Naive thymus-derived CD8-positive, alpha-beta T cell (primary cell): ENCODE data around the gene DESI1. TPM values are rescaled to one million over a fixed set of nuclear protein-coding genes. Genes with fewer than 3 reads are reported as not detected.
"Not testable (repeated sequence)": the region's sequence is repeated elsewhere in the genome, so short reads cannot be mapped to it uniquely, and the experiment has no call there.

Experiments used
- ATAC-seq, 2 donors: fragments of 150-1000 bp; cut with Tn5 transposase in 1 of 2; sonication (Bioruptor Pico), chemical (Tn5 transposase) in 1 of 2; 1 replicate in 1 of 2; 2 replicates in 1 of 2; pipeline ENCODE4 v1.10.0; 2021; ENCODE audit warnings: mild to moderate bottlenecking in 2 of 2, moderate library complexity in 2 of 2
- POLR2A ChIA-PET: fragments of 350-600 bp; sonication (Branson Sonifier 250); formaldehyde crosslinking; loops from one replicate; lab custom pipeline; 2021; ENCODE audit warnings: antibody characterized with exemption; lab: Charles Lee
- DNase-seq, 10 donors: peaks; one replicate each; pipeline versions ENCODE4 v3.0.0 to v3.0.0-alpha.2; 2020 to 2022
- H3K27ac Mint-ChIP-seq, 10 donors: one replicate each; pipeline ENCODE4 v1.8.0; 2020 to 2022; ENCODE audit warnings: mild to moderate bottlenecking in 10 of 10, mixed read lengths in 10 of 10, moderate library complexity in 4 of 10, inconsistent platforms in 1 of 10
- H3K27me3 Mint-ChIP-seq, 5 donors: one replicate each; pipeline ENCODE4 v1.8.0; 2021 to 2022; ENCODE audit warnings: mixed read lengths in 5 of 5
- H3K36me3 Mint-ChIP-seq, 3 donors: one replicate each; pipeline ENCODE4 v1.8.0; 2020 to 2022; ENCODE audit warnings: mixed read lengths in 3 of 3, mild to moderate bottlenecking in 2 of 3, inconsistent platforms in 1 of 3
- H3K4me1 Mint-ChIP-seq, 4 donors: one replicate each; pipeline ENCODE4 v1.8.0; 2021 to 2022; ENCODE audit warnings: mixed read lengths in 4 of 4
- H3K4me3 Mint-ChIP-seq, 10 donors: one replicate each; pipeline ENCODE4 v1.8.0; 2020 to 2022; ENCODE audit warnings: mild to moderate bottlenecking in 10 of 10, mixed read lengths in 10 of 10, moderate library complexity in 6 of 10, inconsistent platforms in 1 of 10
- H3K9me3 Mint-ChIP-seq, 9 donors: one replicate each; pipeline ENCODE4 v1.8.0; 2020 to 2022; ENCODE audit warnings: mixed read lengths in 9 of 9, mild to moderate bottlenecking in 3 of 9, inconsistent platforms in 1 of 9, moderate library complexity in 1 of 9
- polyA plus RNA-seq, 3 donors: library from polyadenylated mRNA; unstranded; fragments of 300-500 nt; fragmentation: Illumina TruSeq; gene quantifications; one replicate each; pipeline ENCODE4 v1.2.3, GENCODE V29; 2021
- total RNA-seq, 8 experiments: library from RNA in 2 of 8; stranded (reverse) in 2 of 8; gene quantifications; one replicate each; pipeline ENCODE4 v1.2.3 and lab custom pipeline; 2021 to 2026

Gene DESI1
- total and polyA plus RNA-seq, 5 experiments from 2014 or later, result 7.5 to 29.3 (median 13.9) TPM

DNA sequence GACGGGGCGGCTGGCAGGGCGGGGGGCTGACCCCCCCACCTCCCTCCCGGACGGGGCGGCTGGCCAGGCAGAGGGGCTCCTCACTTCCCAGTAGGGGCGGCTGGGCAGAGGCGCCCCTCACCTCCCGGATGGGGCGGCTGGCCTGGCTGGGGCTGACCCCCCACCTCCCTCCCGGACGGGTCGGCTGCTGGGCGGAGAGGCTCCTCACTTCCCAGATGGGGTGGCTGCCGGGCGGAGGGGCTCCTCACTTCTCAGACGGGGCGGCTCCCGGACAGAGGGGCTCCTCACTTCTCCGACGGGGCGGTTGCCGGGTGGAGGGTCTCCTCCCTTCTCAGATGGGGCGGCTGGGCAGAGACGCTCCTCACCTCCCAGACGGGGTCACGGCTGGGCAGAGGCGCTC, 10.3 kb upstream of the DESI1 start:
- H3K4me3 Mint-ChIP-seq, DNase-seq, H3K27ac Mint-ChIP-seq, ATAC-seq, H3K9me3 Mint-ChIP-seq, POLR2A ChIA-PET, H3K27me3 Mint-ChIP-seq: not testable (repeated sequence)
- Mint-ChIP-seq H3K4me1 (peaks cover 10 to 28% (median 16%) of the 10 kb centered on the region in 4 donors), H3K36me3 (peaks cover 4 to 87% (median 25%) of the 10 kb centered on the region in 3 donors)

GRCh38 chr22:41625577-41625976, 4.7 kb upstream of the DESI1 start:
- DNase-seq (no peak), ATAC-seq (no peak)
- POLR2A ChIA-PET, result no interaction called here
- Mint-ChIP-seq H3K27ac (no peak overlapping the region), H3K27me3 (no peaks in the 10 kb centered on the region), H3K36me3 (peaks cover 4 to 83% (median 20%) of the 10 kb centered on the region in 3 donors), H3K4me1 (peaks cover 17 to 44% (median 32%) of the 10 kb centered on the region in 4 donors), H3K4me3 (no peak overlapping the region), H3K9me3 (peaks cover 0 to 2% (median 0%) of the 10 kb centered on the region in 9 donors)

DNA sequence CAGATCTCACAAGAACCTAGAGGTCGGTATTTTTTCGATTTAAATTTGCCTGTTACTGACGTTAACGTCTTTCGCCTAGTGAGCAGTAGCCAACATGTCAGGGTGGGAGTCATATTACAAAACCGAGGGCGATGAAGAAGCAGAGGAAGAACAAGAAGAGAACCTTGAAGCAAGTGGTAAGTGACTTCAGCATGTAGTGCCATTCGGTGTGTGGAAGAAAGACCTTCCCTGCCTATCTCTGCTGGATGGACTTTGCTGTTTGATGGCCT, 1.0 kb upstream of the DESI1 start:
- H3K4me1 Mint-ChIP-seq, result peaks cover 17 to 55% (median 46%) of the 10 kb centered on the region in 4 donors

GRCh38 chr22:41621099-41621910, 462 bp upstream of the DESI1 start, which contains the start of gene XRCC6:
XRCC6 (plus strand) TSS chr22:41621295; CDS start chr22:41622005, 710 bp downstream.
- POLR2A ChIA-PET, result interaction anchor here (0.5 to 2.9 kb wide), 22 partner anchors 15 to 1322 kb away, joined by 3 to 26 read pairs (median 4); partner anchors contain the start of genes ACO2, PHF5A, PMM1 and RANGAP1
- Mint-ChIP-seq H3K27ac (peak within 1 kb of the TSS; percentile 95 to 100 (median 100)), H3K36me3 (peaks cover 0 to 42% (median 0%) of the 10 kb centered on the region in 3 donors), H3K9me3 (no peaks in the 10 kb centered on the region), H3K4me3 (peak within 1 kb of the TSS; percentile 89 to 100 (median 97)), H3K27me3 (no peaks in the 10 kb centered on the region), H3K4me1 (peaks cover 16 to 57% (median 48%) of the 10 kb centered on the region in 4 donors)
- DNase-seq (peak; percentile 98 to 100 (median 100)), ATAC-seq (peak; percentile 87 to 88)

More for the DNA sequence above, 1.0 kb upstream of the DESI1 start:
- Mint-ChIP-seq H3K36me3 (peaks cover 0 to 46% (median 0%) of the 10 kb centered on the region in 3 donors), H3K4me3 (peak overlapping the region; percentile 89 to 100 (median 97)), H3K27ac (peak overlapping the region; percentile 95 to 100 (median 100)), H3K27me3 (no peaks in the 10 kb centered on the region), H3K9me3 (no peaks in the 10 kb centered on the region)
- no peak for DNase-seq
- no peak for ATAC-seq
- POLR2A ChIA-PET, result interaction anchor here (0.7 to 2.9 kb wide), 6 partner anchors 16 to 338 kb away, joined by 3 to 26 read pairs (median 4); partner anchors contain the start of genes PMM1 and TEF

GRCh38 chr22:41619979-41620588, 759 bp downstream of the DESI1 start:
- DNase-seq (peak in 9 of 10 donors; percentile 22 to 68 (median 40)), ATAC-seq (peak; percentile 19 to 25)
- Mint-ChIP-seq H3K4me1 (peaks cover 16 to 57% (median 46%) of the 10 kb centered on the region in 4 donors), H3K9me3 (no peaks in the 10 kb centered on the region), H3K36me3 (peaks cover 0 to 34% (median 0%) of the 10 kb centered on the region in 3 donors), H3K27me3 (no peaks in the 10 kb centered on the region), H3K27ac (peak overlapping the region; percentile 14 to 100 (median 100)), H3K4me3 (peak overlapping the region; percentile 89 to 100 (median 97))
- POLR2A ChIA-PET, result interaction anchor here (0.6 to 2.9 kb wide), 8 partner anchors 30 to 334 kb away, joined by 3 to 26 read pairs (median 5); partner anchors contain the start of genes ACO2, PHF5A, PMM1 and RANGAP1

- Mint-ChIP-seq H3K27me3 (no peaks in the 10 kb centered on the region), H3K9me3 (no peaks in the 10 kb centered on the region), H3K4me3 (peak overlapping the region in 1 of 10 donors; percentile 17), H3K27ac (peak overlapping the region in 1 of 10 donors; percentile 30), H3K4me1 (peaks cover 2 to 26% (median 17%) of the 10 kb centered on the region in 4 donors), H3K36me3 (peaks cover 0 to 6% (median 0%) of the 10 kb centered on the region in 3 donors)
- ATAC-seq (no peak), DNase-seq (no peak)
- POLR2A ChIA-PET, result interaction anchor here (0.5 to 0.6 kb wide), 2 partner anchors 57 to 825 kb away, joined by 4 read pairs; no protein-coding TSS in a partner anchor
These were observed 7.4 kb downstream of the DESI1 start for GRCh38 chr22:41613456-41613855.

DNA sequence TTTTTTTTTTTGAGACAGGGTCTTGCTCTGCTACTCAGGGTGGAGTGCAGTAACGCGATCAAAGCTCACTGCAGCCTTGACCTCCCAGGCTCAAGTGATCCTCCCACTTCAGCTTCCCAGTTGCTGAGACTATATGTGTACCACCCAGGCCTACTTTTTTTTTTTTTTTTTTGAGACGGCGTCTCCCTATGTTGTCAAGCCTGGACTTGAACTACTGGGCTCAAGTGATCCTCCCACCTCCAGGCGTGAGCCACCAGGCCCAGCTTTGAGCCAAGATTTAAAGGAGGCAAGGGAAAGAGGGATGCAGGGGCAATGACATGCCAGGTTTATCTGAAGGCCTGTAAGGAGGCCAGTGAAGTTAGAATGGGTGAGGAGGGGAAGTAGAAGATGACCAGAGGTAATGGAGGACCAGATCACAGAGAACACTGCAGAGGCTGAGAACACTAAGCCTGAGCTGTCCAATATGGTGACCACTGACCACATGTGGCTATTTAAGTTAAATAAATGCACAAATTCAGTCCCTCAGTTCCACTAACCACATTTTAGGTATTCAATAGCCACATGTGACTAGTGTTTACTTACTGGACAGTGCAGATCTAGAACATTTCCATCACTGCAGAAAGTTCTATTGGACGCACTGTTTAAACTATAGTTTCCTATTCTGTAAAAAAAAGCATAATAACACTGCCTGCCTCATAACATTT, 8.1 kb downstream of the DESI1 start:
- ATAC-seq, result no peak
- Mint-ChIP-seq H3K4me1 (peaks cover 2 to 25% (median 15%) of the 10 kb centered on the region in 4 donors), H3K27ac (peak overlapping the region in 1 of 10 donors; percentile 28), H3K36me3 (peaks cover 0 to 6% (median 0%) of the 10 kb centered on the region in 3 donors), H3K4me3 (no peak overlapping the region), H3K27me3 (no peaks in the 10 kb centered on the region), H3K9me3 (no peaks in the 10 kb centered on the region)
- DNase-seq, result no peak
- POLR2A ChIA-PET, result interaction anchor here (0.5 to 0.6 kb wide), 2 partner anchors 58 to 826 kb away, joined by 4 read pairs; no protein-coding TSS in a partner anchor

- Mint-ChIP-seq H3K36me3 (peaks cover 6 to 25% (median 12%) of the 10 kb centered on the region in 3 donors), H3K27me3 (peaks cover 0 to 3% (median 0%) of the 10 kb centered on the region in 5 donors), H3K4me1 (peaks cover 2 to 26% (median 14%) of the 10 kb centered on the region in 4 donors), H3K27ac (peak overlapping the region in 1 of 10 donors; percentile 4), H3K4me3 (no peak overlapping the region), H3K9me3 (no peaks in the 10 kb centered on the region)
- DNase-seq (no peak), ATAC-seq (no peak)
- POLR2A ChIA-PET, result interaction anchor here (0.6 kb wide), 1 partner anchor 165 kb away, joined by 3 read pairs; no protein-coding TSS in a partner anchor
These were observed 12.5 kb downstream of the DESI1 start for GRCh38 chr22:41608386-41608785.

GRCh38 chr22:41603873-41604332, 16.9 kb downstream of the DESI1 start:
- ATAC-seq (peak; percentile 93 to 98), DNase-seq (peak in 7 of 10 donors; percentile 21 to 73 (median 47))
- Mint-ChIP-seq H3K4me1 (peaks cover 11 to 28% (median 23%) of the 10 kb centered on the region in 4 donors), H3K9me3 (no peaks in the 10 kb centered on the region), H3K36me3 (peaks cover 6 to 48% (median 24%) of the 10 kb centered on the region in 3 donors), H3K27ac (peak overlapping the region in 4 of 10 donors; percentile 45 to 74 (median 70)), H3K27me3 (peaks cover 0 to 3% (median 0%) of the 10 kb centered on the region in 5 donors), H3K4me3 (peak overlapping the region in 4 of 10 donors; percentile 30 to 70 (median 44))
- POLR2A ChIA-PET, result no interaction called here

GRCh38 chr22:41600976-41601375, 19.9 kb downstream of the DESI1 start:
- no peak for ATAC-seq
- H3K27ac Mint-ChIP-seq, result no peak overlapping the region
- H3K4me3 Mint-ChIP-seq, result no peak overlapping the region
- peaks cover 0 to 3% (median 0%) of the 10 kb centered on the region in 5 donors for H3K27me3 Mint-ChIP-seq
- H3K36me3 Mint-ChIP-seq, result peaks cover 6 to 40% (median 20%) of the 10 kb centered on the region in 3 donors
- POLR2A ChIA-PET, result no interaction called here
- no peak for DNase-seq
- H3K4me1 Mint-ChIP-seq, result peaks cover 11 to 24% (median 22%) of the 10 kb centered on the region in 4 donors
- H3K9me3 Mint-ChIP-seq, result no peaks in the 10 kb centered on the region

DNA sequence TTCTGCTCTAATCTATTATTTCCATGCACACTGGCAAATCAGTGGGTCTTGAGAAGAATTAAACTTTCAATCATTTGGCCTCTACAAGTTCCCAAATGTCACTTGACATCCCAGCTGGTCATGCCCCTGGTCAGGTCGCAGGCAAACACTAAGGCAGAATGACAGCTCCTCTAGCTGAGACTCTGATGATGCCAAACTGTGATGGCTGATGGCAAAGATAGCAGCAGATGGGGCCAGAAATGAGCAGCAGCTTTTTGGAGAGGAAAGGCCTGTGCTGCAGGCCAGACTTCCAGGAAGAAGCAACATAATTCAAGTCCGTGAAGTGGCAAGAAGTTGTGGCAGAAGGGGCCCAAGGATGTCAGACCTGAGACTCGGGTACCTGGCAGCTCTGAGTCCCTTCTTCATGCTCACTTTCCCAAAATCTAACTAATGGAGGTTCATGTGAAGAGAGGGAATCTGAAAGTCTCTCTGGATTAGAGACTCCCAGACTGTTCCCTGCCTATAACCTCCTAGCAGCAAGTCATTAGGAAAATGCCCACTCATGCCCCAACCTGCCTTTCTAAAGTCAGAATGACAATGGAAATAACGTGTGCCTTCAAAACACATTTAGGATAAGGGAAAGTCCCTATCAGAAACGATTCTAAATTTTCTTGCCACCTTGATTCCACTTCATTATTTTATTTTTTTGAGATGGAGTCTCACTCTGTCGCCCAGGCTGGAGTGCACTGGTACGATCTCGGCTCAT, 21.8 kb downstream of the DESI1 start:
- Mint-ChIP-seq H3K9me3 (no peaks in the 10 kb centered on the region), H3K36me3 (peaks cover 0 to 30% (median 13%) of the 10 kb centered on the region in 3 donors), H3K4me1 (peaks cover 11 to 18% (median 17%) of the 10 kb centered on the region in 4 donors), H3K27me3 (no peaks in the 10 kb centered on the region), H3K4me3 (no peak overlapping the region), H3K27ac (no peak overlapping the region)
- DNase-seq (no peak), ATAC-seq (no peak)
- POLR2A ChIA-PET, result no interaction called here
